Stimulated activated CD4-positive, alpha-beta T cell treated with anti-CD3 and anti-CD28 coated beads, Interleukin-15, amount 100 ng/mL, for 1 hour (primary cell): ENCODE data around the gene CORO1C.

ENCODE experiments used
- DNase-seq, 2 donors: peaks; one replicate each; pipeline ENCODE4 v3.0.0-alpha.2; 2020; ENCODE audit warnings: low read depth in 1 of 2, low spot score in 1 of 2

CORO1C gene

DNA sequence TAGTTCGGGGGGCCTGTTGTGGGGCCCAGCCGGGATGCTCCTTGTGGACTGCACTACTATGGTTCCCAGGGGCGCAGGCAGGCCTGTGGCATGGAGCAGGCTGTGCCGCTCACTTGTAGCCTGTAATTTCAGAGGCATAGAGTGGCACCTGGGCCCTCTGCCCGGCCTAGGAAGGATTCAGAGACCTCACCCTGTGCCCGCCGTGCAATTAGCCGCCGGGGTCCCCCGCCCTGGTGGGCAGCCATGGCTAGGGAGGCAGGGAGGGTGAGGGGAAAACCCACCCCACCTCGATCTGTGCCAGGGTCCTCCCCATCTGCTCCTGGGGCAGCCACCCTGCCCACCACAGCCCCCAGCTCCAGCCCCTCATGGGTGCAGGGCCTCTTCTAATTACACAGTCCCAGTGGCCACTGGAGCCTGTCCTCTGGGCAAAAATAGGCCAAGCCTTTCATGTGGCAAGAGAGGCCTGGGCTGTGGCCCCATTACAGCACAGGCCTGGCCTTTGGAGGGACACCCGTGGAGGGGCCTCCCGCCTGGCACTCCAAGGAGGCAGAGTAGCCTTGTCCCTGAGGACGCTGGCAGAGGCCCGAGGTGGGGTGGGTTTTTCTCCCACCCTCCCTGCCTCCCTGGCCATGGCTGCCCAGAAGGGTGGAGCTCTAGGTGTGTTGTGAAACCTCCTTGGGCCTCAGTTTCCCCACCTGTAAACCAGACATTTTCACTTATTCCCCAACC is 128.2 kb downstream of the CORO1C start:
- no peak for DNase-seq

DNA sequence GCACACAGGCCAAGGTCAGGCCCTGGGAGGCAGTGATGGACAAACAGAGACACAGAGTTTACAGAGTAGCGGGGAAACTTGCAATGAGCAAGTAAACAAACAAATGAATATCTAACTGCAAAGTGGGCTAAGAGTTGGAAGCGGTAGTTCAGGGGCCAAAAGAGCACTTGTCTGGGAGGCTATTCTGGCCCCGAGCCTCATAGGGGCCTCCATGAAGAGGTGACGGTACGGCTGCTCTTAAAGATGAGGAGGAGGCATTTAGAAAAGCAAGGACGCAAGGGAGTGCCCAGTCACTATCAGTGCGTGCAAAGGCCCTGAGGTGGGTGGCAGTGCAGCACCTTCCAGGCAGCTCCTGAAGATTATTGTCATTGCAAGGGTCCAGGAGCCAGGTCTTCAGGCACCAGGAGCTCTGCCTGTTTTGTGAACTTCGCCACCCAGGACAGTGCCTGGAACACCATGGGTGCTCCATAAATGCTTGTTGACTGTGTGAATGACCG is 129.1 kb downstream of the CORO1C start:
- no peak for DNase-seq

DNA sequence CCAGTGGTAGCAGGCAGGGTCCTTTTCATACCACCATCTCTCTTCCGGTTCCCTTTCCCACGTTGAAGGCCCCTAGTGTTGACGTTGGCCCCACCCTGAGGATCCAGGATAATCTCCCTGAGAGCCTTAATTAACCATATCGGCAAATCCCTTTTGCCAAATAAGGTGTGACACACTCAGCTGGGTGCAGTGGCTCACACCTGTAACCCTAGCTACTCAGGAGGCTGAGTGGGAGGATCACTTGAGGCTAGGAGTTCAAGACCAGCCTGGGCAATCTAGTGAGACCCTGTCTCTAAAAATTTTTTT is 130.7 kb downstream of the CORO1C start:
- DNase-seq, result no peak

DNA sequence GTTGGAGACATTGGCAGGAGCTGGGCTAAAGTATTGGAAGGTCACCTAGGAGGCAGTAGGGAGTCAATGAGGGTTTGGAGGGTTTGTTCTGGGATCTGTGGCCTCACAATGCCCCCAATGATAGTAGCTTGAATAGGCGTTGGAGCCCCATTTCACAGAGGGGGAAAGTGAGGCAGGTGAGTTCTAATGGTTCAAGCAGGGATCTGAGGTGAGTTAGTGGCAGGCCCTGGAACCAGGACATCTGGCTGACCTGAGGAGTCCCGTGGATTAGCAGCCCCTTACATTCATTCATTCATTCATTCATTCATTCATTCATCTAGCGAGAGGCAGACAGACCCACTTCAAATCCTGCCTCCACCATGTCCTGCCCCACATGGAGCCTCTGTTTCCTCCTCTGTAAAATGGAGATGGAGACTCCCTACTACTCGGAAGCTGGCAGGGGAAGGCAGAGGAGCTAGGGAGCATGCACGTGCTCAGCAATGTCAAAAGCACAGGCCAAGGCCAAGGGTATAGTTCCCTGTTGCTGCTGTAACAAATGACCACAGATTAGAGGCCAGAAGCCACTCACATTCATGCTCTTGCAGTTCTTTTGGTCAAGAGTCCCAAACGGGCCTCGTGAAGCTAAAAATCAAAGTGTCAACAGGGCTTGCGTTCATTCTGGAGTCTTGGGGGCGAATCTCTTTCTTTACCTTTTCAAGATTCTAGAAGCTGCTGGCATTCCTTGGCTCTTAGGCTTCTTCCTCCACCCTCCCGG is 131.2 kb downstream of the CORO1C start:
- DNase-seq, result no peak

DNA sequence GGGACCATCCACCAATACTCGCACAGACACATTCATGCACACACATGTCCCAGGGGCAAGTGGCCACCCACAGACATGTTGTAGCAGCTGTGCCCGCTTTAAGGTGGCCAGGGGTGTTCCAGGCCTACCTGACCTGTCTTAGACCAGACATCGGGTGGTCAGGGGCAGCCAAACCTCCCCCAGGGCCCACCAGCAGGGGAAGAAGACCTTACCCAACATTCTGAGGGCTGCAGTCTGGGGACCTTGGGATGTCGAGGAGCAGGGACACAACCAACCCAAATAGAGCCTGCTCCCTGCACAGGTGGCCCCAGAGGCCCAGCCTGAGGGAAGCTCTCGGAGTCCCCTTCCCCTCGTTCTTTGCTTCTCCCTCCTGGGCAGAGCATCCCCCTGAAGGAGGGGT is 131.8 kb downstream of the CORO1C start:
- DNase-seq, result no peak

DNA sequence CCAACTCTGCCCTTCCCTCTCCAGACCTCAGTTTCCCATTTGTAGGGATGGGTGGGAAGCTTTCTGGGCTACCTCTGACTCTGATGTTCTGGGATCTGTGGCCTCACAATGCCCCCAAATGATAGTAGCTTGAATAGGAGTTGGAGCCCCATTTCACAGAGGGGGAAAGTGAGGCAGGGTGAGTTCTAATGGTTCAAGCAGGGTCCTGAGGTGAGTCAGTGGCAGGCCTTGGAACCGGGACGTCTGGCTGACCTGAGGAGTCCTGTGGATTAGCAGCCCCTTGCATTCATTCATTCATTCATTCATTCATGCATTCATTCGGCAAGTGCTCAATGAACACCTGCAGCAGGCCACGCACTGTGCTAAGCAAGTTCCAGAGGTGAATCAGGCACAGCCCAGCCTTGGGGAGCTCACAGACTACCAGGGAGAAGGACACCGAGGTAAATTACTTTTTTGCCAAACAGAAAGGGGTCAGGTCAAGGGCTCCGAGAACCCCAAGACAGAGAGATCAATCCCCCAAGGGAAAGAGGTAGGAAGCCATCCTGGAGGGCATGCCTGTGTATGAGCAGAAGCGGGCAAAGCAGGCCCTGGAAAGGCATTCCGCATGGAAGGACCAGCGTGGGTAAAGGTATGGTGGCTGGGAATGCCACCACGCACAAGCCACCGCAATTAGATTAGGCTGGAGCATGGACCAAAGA is 132.6 kb downstream of the CORO1C start:
- no peak for DNase-seq

DNA sequence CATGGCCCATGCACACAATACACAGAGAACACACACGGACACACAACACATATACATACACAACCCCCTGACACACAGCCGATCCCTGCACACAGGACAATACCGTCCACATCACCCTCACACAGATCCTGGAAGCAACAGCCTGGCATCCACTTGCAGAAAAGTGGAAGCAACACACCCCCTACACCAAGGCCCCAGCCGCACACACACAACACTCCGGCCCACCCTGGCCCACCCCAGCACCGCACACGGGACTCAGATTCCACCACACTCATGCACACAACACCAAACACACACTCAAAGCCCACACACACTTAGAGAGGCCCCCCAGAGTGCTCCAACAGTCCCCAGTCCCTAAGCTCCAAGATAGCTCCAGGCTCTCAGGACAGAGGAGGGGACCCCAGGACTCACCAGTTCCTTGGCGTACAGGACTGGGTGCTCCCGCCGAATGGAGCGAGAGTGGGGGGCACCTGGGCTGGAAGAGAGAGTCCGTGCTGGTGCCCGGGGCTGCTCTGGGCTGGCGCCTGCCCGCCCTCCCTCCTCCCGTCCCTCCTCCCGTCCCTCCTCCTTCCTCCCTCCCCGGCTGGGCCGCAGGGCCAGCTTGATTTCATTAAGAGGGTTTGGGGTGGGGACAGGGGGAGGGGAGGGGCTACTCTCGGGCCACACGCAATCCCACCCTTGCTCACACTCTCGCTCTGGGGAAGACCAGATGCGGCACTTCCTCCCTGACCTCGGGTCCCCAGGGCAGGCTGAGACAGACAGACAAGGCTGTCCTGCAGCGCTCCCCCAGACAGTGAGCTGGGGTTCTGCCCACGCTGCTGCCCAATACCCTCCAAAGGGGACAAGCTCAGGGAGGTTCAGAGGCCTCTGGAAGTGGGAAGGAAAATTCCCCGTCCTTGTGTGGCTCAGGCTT is 133.5 kb downstream of the CORO1C start, which contains the start of gene TMEM119:
Gene TMEM119, minus strand, starts transcription at position 526 of the 913 bp plus-strand sequence. CDS start 5,701 bp downstream, outside the sequence.
- DNase-seq, result no peak

DNA sequence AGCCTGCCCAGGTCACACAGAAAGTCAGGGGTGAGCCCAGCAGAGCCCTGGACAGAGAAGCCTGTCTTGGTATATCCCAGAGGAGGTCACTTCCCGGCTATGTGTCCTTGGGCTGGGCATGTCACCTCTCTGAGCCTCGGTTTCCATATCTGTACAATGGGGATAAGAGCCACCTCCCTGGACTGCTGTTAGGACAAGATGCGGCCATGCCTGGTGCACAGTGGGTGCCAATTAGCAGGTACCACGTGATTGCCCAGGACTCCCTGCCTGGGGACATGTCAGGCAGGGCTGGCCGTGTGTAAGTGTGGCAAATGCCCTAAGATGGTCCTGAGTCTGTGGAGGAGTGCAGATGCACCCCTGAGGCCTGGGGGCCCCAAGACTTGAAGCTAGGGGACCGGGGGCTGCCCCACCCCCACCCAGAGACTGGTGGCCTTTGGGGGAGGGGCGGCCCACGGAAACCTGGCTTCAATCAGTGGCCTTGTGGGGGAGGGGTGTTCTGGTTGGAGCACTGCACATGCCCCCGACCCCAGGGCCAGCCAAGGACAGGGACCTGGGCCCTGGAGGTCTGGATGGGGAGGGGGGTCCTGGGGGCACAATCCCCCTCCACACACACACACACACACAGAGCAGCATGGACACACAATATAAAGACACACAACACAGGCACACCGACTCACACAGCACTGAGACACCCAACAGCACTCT is 134.3 kb downstream of the CORO1C start:
- DNase-seq, result no peak

DNA sequence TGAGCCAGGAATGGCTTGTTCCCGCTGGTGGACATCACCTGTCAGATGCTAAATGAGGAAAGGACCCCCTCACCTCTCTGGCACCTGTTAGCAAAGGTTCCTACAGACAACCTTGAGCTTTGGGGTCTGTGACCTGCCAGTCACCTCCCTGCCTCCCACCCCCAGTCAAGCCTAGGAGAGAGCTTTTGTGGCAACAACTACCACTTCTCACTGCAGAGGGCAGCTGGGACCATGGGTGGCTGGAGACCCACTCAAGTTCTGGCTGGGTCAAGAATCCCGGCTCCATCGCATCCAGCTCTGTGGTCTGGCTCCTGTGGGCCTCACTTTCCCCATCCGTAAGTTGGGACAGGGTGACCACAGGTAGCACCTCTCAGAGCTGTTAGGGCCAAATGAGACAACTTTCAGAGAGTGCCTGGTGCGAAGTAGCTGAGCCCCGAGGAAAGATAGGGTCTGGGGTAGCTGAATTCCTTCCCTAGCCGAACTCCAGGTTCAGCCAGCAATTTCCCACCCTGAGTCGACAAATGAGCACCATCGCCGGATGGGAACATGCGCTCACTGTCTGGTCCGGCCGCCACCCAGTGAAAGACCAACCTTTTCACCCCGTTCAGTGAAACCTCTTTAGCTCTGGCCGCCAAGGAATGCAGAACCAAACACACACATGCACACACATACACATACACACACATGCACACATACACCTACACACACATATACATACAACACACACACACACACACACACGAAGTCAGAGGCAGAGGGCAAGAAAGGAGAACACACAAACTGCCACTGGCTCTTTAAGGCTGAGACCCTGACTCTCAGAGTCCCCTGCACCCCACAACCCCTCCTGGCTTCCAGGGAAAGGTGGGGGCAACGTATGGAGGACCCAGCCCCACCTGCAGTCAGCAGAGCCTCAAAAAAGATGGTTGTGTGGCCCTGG is 135.3 kb downstream of the CORO1C start:
- DNase-seq, result no peak
